ENCODE data around the gene ACBD6.
A peak's percentile ranks its signal among the peaks of the same experiment; 100 is the strongest.
"Not testable (repeated sequence)": the region's sequence is repeated elsewhere in the genome, so short reads cannot be mapped to it uniquely, and the experiment has no call there.

Gene ACBD6

GRCh38 chr1:180502361-180503279 lies at the start of gene ACBD6:
ACBD6 (minus strand) TSS chr1:180502577; CDS start chr1:180502266, 311 bp downstream.
- peak; percentile 93 for DNase-seq

GRCh38 chr1:180551997-180552396 lies 49.6 kb upstream of the ACBD6 start:
- DNase-seq: no peak

GRCh38 chr1:180550241-180550640 lies 47.9 kb upstream of the ACBD6 start:
- no peak for DNase-seq

- DNase-seq: not testable (repeated sequence)
These were observed 47.4 kb upstream of the ACBD6 start for GRCh38 chr1:180549770-180550169.

GRCh38 chr1:180548686-180549317 lies 46.4 kb upstream of the ACBD6 start:
- no peak for DNase-seq

- DNase-seq: no peak
These were observed 43.6 kb upstream of the ACBD6 start for GRCh38 chr1:180545991-180546390.

- DNase-seq: no peak
These were observed 41.7 kb upstream of the ACBD6 start for GRCh38 chr1:180544050-180544449.

GRCh38 chr1:180542838-180543145 lies 40.4 kb upstream of the ACBD6 start:
- DNase-seq: no peak

- DNase-seq: no peak
These were observed 39.9 kb upstream of the ACBD6 start for GRCh38 chr1:180542113-180542837.

GRCh38 chr1:180540697-180541594 lies 38.6 kb upstream of the ACBD6 start:
- no peak for DNase-seq

GRCh38 chr1:180539136-180539535 lies 36.8 kb upstream of the ACBD6 start:
- no peak for DNase-seq

- DNase-seq: no peak
These were observed 34.5 kb upstream of the ACBD6 start for GRCh38 chr1:180536821-180537372.

- DNase-seq: no peak
These were observed 33.1 kb upstream of the ACBD6 start for GRCh38 chr1:180535418-180535999.

- DNase-seq: no peak
These were observed 31.8 kb upstream of the ACBD6 start for GRCh38 chr1:180534214-180534613.

GRCh38 chr1:180533266-180533987 lies 31.1 kb upstream of the ACBD6 start:
- DNase-seq: peak; percentile 16

GRCh38 chr1:180532854-180533253 lies 30.5 kb upstream of the ACBD6 start:
- no peak for DNase-seq

GRCh38 chr1:180530501-180530900 lies 28.1 kb upstream of the ACBD6 start:
- no peak for DNase-seq

GRCh38 chr1:180528868-180529470 lies 26.6 kb upstream of the ACBD6 start:
- no peak for DNase-seq

- DNase-seq: no peak
These were observed 24.8 kb upstream of the ACBD6 start for GRCh38 chr1:180527101-180527669.

- DNase-seq: no peak
These were observed 23.3 kb upstream of the ACBD6 start for GRCh38 chr1:180525715-180526039.
